B cell (primary cell): ENCODE measurements around the gene TBC1D22B.

Experiments
- EZH2 ChIP-seq: IDR thresholded peaks from 2 replicates; pipeline ENCODE4 v1.6.1; 2012; ENCODE audit warnings: borderline replicate concordance, low read depth, mild to moderate bottlenecking, moderate library complexity, low read length; ENCODE audit not compliant: insufficient read depth, poor library complexity, severe bottlenecking
- TF ChIP-seq, protein P1 (sequence below): fragments of 200-600 bp; IDR thresholded peaks from one replicate; pipeline ENCODE4 v1.8.0; 2022; ENCODE audit warnings: antibody characterized with exemption, mild to moderate bottlenecking

DNA sequence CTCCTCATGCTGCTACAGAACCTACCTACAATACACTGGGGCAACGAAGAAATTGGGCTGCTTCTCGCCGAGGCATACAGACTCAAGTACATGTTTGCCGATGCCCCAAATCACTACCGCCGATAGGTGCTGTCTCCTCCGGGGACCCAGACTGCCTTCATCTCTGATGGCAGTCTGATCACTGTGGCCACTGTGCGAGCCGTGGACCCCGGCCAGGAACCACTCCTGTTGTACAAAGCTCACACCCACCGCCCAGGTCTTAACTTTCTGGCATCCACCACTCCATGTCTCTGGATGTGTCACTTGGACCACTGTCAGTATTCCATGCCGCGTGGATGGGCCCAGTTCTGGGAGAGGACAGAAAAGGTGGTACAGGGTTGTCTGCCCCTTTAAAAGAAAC lies 73.5 kb downstream of the TBC1D22B start:
- TF ChIP-seq, protein P1, sequence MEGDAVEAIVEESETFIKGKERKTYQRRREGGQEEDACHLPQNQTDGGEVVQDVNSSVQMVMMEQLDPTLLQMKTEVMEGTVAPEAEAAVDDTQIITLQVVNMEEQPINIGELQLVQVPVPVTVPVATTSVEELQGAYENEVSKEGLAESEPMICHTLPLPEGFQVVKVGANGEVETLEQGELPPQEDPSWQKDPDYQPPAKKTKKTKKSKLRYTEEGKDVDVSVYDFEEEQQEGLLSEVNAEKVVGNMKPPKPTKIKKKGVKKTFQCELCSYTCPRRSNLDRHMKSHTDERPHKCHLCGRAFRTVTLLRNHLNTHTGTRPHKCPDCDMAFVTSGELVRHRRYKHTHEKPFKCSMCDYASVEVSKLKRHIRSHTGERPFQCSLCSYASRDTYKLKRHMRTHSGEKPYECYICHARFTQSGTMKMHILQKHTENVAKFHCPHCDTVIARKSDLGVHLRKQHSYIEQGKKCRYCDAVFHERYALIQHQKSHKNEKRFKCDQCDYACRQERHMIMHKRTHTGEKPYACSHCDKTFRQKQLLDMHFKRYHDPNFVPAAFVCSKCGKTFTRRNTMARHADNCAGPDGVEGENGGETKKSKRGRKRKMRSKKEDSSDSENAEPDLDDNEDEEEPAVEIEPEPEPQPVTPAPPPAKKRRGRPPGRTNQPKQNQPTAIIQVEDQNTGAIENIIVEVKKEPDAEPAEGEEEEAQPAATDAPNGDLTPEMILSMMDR: no peak
- TF ChIP-seq EZH2: no peak
